KOPT-K1 (cell line): ENCODE measurements around the gene PLEKHN1.

Source experiments
- H3K27ac ChIP-seq: fragments of 200-600 bp; sonication (generic); 2 replicates; pipeline ENCODE4 v1.5.1; 2016; ENCODE audit warnings: antibody characterized with exemption, mild to moderate bottlenecking, low read depth, low read length; ENCODE audit not compliant: poor library complexity, severe bottlenecking
- H3K36me3 ChIP-seq: fragments of 200-600 bp; sonication (generic); 2 replicates; pipeline ENCODE4 v1.5.1; 2017; ENCODE audit warnings: antibody characterized with exemption, mild to moderate bottlenecking, low read length, moderate library complexity; ENCODE audit not compliant: insufficient read depth
- H3K9me3 ChIP-seq: fragments of 200-600 bp; sonication (generic); 2 replicates; pipeline ENCODE4 v1.5.1; 2017; ENCODE audit warnings: antibody characterized with exemption, low read length, mild to moderate bottlenecking; ENCODE audit not compliant: insufficient read depth, poor library complexity, severe bottlenecking

PLEKHN1 gene

GRCh38 chr1:927234-927633, 39.0 kb upstream of the PLEKHN1 start:
- H3K27ac ChIP-seq = no peak overlapping the region
- no peaks in the 10 kb centered on the region for H3K9me3 ChIP-seq
- H3K36me3 ChIP-seq = no peaks in the 10 kb centered on the region

- Histone ChIP-seq H3K9me3 (no peaks in the 10 kb centered on the region), H3K27ac (no peak overlapping the region), H3K36me3 (no peaks in the 10 kb centered on the region)
Observed at GRCh38 chr1:927748-928147, 38.5 kb upstream of the PLEKHN1 start.

- Histone ChIP-seq H3K36me3 (no peaks in the 10 kb centered on the region), H3K27ac (no peak overlapping the region), H3K9me3 (no peaks in the 10 kb centered on the region)
Observed at GRCh38 chr1:928825-929661, 37.2 kb upstream of the PLEKHN1 start.

- no peaks in the 10 kb centered on the region for H3K9me3 ChIP-seq
- no peaks in the 10 kb centered on the region for H3K36me3 ChIP-seq
- H3K27ac ChIP-seq = no peak overlapping the region
Observed at GRCh38 chr1:929712-930632, 36.3 kb upstream of the PLEKHN1 start.

- H3K27ac ChIP-seq = no peak overlapping the region
- no peaks in the 10 kb centered on the region for H3K9me3 ChIP-seq
- H3K36me3 ChIP-seq = no peaks in the 10 kb centered on the region
Observed at GRCh38 chr1:930633-931138, 35.6 kb upstream of the PLEKHN1 start.

GRCh38 chr1:931380-932172, 34.7 kb upstream of the PLEKHN1 start:
- Histone ChIP-seq H3K27ac (no peak overlapping the region), H3K36me3 (no peaks in the 10 kb centered on the region), H3K9me3 (no peaks in the 10 kb centered on the region)

GRCh38 chr1:932173-932510, 34.1 kb upstream of the PLEKHN1 start:
- Histone ChIP-seq H3K27ac (no peak overlapping the region), H3K9me3 (no peaks in the 10 kb centered on the region), H3K36me3 (no peaks in the 10 kb centered on the region)

- Histone ChIP-seq H3K36me3 (no peaks in the 10 kb centered on the region), H3K9me3 (no peaks in the 10 kb centered on the region), H3K27ac (no peak overlapping the region)
Observed at GRCh38 chr1:932776-933602, 33.3 kb upstream of the PLEKHN1 start.

- no peaks in the 10 kb centered on the region for H3K9me3 ChIP-seq
- H3K36me3 ChIP-seq = no peaks in the 10 kb centered on the region
- H3K27ac ChIP-seq = no peak overlapping the region
Observed at GRCh38 chr1:933603-933940, 32.7 kb upstream of the PLEKHN1 start.

GRCh38 chr1:934991-935750, 31.1 kb upstream of the PLEKHN1 start:
- Histone ChIP-seq H3K27ac (no peak overlapping the region), H3K36me3 (no peaks in the 10 kb centered on the region), H3K9me3 (no peaks in the 10 kb centered on the region)

GRCh38 chr1:935751-936231, 30.5 kb upstream of the PLEKHN1 start:
- no peak overlapping the region for H3K27ac ChIP-seq
- H3K9me3 ChIP-seq = no peaks in the 10 kb centered on the region
- H3K36me3 ChIP-seq = no peaks in the 10 kb centered on the region

- H3K27ac ChIP-seq = no peak overlapping the region
- H3K36me3 ChIP-seq = no peaks in the 10 kb centered on the region
- H3K9me3 ChIP-seq = no peaks in the 10 kb centered on the region
Observed at GRCh38 chr1:936348-937264, 29.7 kb upstream of the PLEKHN1 start.

- Histone ChIP-seq H3K36me3 (no peaks in the 10 kb centered on the region), H3K27ac (no peak overlapping the region), H3K9me3 (no peaks in the 10 kb centered on the region)
Observed at GRCh38 chr1:937521-937920, 28.8 kb upstream of the PLEKHN1 start.
